Neural cell (in vitro differentiated cells): ENCODE data around the gene ARHGEF25. TPM values are rescaled to one million over a fixed set of nuclear protein-coding genes. Genes with fewer than 3 reads are reported as not detected.

Experiments
- H2AFZ ChIP-seq: fragments of 200-600, 300-800 bp; sonication (generic), shearing (Covaris generic); 2 replicates; pipeline ENCODE4 v1.6.0; 2014; ENCODE audit warnings: low read depth, mild to moderate bottlenecking, antibody characterized with exemption, low read length, moderate library complexity
- H3F3A ChIP-seq: fragments of 200-600 bp; shearing (Covaris generic); 2 replicates; pipeline ENCODE4 v1.6.1; 2016; ENCODE audit warnings: mild to moderate bottlenecking, moderate library complexity, mixed read lengths, antibody characterized with exemption, low read length; ENCODE audit not compliant: insufficient read depth, poor library complexity, severe bottlenecking
- H3K27ac ChIP-seq: fragments of 200-600, 300-800 bp; sonication (generic), shearing (Covaris generic); 2 replicates; pipeline ENCODE4 v1.5.1; 2014; ENCODE audit warnings: mild to moderate bottlenecking, low read length, moderate library complexity
- H3K27me3 ChIP-seq: fragments of 300-800, 200-600 bp; sonication (generic), shearing (Covaris generic); 2 replicates; pipeline ENCODE4 v1.6.0; 2014; ENCODE audit warnings: mild to moderate bottlenecking, low read depth, low read length, moderate library complexity; ENCODE audit not compliant: insufficient read depth
- H3K36me3 ChIP-seq: fragments of 300-800, 200-600 bp; sonication (generic), shearing (Covaris generic); 2 replicates; pipeline ENCODE4 v1.5.1; 2014; ENCODE audit warnings: mild to moderate bottlenecking, antibody characterized with exemption, low read length, moderate library complexity; ENCODE audit not compliant: insufficient read depth
- H3K4me2 ChIP-seq: fragments of 300-800, 200-600 bp; sonication (generic), shearing (Covaris generic); 2 replicates; pipeline ENCODE4 v1.6.0; 2014; ENCODE audit warnings: mild to moderate bottlenecking, low read length
- H3K4me3 ChIP-seq: fragments of 300-800, 200-600 bp; sonication (generic), shearing (Covaris generic); 2 replicates; pipeline ENCODE4 v1.5.1; 2014; ENCODE audit warnings: mild to moderate bottlenecking, low read length, moderate library complexity
- H3K79me2 ChIP-seq: fragments of 200-600 bp; shearing (Covaris generic); replicated peaks from 2 replicates; pipeline ENCODE4 v1.6.0; 2014; ENCODE audit warnings: mild to moderate bottlenecking, low read length, moderate library complexity; ENCODE audit not compliant: insufficient read depth
- H3K9ac ChIP-seq: fragments of 300-800, 200-600 bp; sonication (generic), shearing (Covaris generic); 2 replicates; pipeline ENCODE4 v1.6.1; 2016; ENCODE audit warnings: mild to moderate bottlenecking, low read length, mixed read lengths
- H3K9me2 ChIP-seq: fragments of 200-600 bp; shearing (Covaris generic); 2 replicates; pipeline ENCODE4 v1.6.1; 2016; ENCODE audit warnings: mild to moderate bottlenecking, low read length, mixed read lengths; ENCODE audit not compliant: insufficient read depth
- H3K9me3 ChIP-seq: fragments of 200-600, 300-800 bp; sonication (generic), shearing (Covaris generic); 2 replicates; pipeline ENCODE4 v1.6.1; 2016; ENCODE audit warnings: mild to moderate bottlenecking, mixed run types, low read length, moderate library complexity, mixed read lengths
- H4K20me1 ChIP-seq: fragments of 200-600 bp; shearing (Covaris generic); 2 replicates; pipeline ENCODE4 v1.6.1; 2016; ENCODE audit warnings: mild to moderate bottlenecking, mixed run types; ENCODE audit not compliant: insufficient read depth
- CTCF ChIP-seq: fragments of 450-650 bp; IDR thresholded peaks from 2 replicates; pipeline ENCODE4 v1.5.1; 2014; ENCODE audit warnings: antibody characterized with exemption, mild to moderate bottlenecking, moderate library complexity; ENCODE audit not compliant: poor library complexity, severe bottlenecking
- EP300 ChIP-seq: fragments of 450-650 bp; conservative IDR thresholded peaks from 2 replicates; pipeline ENCODE4 v1.6.1; 2014; ENCODE audit warnings: antibody characterized with exemption, mild to moderate bottlenecking, moderate library complexity; ENCODE audit not compliant: poor library complexity, severe bottlenecking
- EZH2 ChIP-seq: fragments of 200-600, 300-800 bp; shearing (Covaris generic), sonication (generic); IDR thresholded peaks from 2 replicates; pipeline ENCODE4 v1.6.1; 2014; ENCODE audit warnings: antibody characterized with exemption, low read length, borderline replicate concordance, mild to moderate bottlenecking; ENCODE audit not compliant: insufficient read depth, poor library complexity, severe bottlenecking
- MXI1 ChIP-seq: fragments of 450-650 bp; conservative IDR thresholded peaks from 2 replicates; pipeline ENCODE4 v1.6.1; 2014; ENCODE audit warnings: antibody characterized with exemption, mild to moderate bottlenecking; ENCODE audit not compliant: poor library complexity, severe bottlenecking
- POLR2AphosphoS5 ChIP-seq: IDR thresholded peaks from 2 replicates; pipeline ENCODE4 v1.6.1; 2012
- RAD21 ChIP-seq: fragments of 450-650 bp; conservative IDR thresholded peaks from 2 replicates; pipeline ENCODE4 v1.6.1; 2014; ENCODE audit warnings: antibody characterized with exemption, mild to moderate bottlenecking, moderate library complexity
- SMC3 ChIP-seq: fragments of 450-650 bp; conservative IDR thresholded peaks from 2 replicates; pipeline ENCODE4 v1.6.1; 2014; ENCODE audit warnings: antibody characterized with exemption, mild to moderate bottlenecking, moderate library complexity; ENCODE audit not compliant: poor library complexity
- TAF1 ChIP-seq: IDR thresholded peaks from 2 replicates; pipeline ENCODE4 v1.6.1; 2012; ENCODE audit warnings: low read depth
- polyA plus RNA-seq: library from polyadenylated mRNA; depleted of rRNA; stranded (reverse); fragments of >200 nt; gene quantifications from 2 replicates; pipeline ENCODE4 v1.2.3, GENCODE V29; 2014
- TF ChIP-seq, protein P1 (sequence below): IDR thresholded peaks from 2 replicates; pipeline ENCODE4 v1.6.1; 2012; ENCODE audit warnings: borderline replicate concordance

The ARHGEF25 gene
- polyA plus RNA-seq, 1 donor from 2014 or later = 12.9 TPM

GRCh38 chr12:57592551-57593165 is 18.6 kb upstream of the ARHGEF25 start:
- no peak overlapping the region for H3K9ac ChIP-seq
- no peak overlapping the region for H3K27ac ChIP-seq
- H2AFZ ChIP-seq = no peak overlapping the region
- no peaks in the 10 kb centered on the region for H3K27me3 ChIP-seq
- TF ChIP-seq MXI1 = no peak
- no peak for TF ChIP-seq POLR2AphosphoS5
- TF ChIP-seq, protein P1, sequence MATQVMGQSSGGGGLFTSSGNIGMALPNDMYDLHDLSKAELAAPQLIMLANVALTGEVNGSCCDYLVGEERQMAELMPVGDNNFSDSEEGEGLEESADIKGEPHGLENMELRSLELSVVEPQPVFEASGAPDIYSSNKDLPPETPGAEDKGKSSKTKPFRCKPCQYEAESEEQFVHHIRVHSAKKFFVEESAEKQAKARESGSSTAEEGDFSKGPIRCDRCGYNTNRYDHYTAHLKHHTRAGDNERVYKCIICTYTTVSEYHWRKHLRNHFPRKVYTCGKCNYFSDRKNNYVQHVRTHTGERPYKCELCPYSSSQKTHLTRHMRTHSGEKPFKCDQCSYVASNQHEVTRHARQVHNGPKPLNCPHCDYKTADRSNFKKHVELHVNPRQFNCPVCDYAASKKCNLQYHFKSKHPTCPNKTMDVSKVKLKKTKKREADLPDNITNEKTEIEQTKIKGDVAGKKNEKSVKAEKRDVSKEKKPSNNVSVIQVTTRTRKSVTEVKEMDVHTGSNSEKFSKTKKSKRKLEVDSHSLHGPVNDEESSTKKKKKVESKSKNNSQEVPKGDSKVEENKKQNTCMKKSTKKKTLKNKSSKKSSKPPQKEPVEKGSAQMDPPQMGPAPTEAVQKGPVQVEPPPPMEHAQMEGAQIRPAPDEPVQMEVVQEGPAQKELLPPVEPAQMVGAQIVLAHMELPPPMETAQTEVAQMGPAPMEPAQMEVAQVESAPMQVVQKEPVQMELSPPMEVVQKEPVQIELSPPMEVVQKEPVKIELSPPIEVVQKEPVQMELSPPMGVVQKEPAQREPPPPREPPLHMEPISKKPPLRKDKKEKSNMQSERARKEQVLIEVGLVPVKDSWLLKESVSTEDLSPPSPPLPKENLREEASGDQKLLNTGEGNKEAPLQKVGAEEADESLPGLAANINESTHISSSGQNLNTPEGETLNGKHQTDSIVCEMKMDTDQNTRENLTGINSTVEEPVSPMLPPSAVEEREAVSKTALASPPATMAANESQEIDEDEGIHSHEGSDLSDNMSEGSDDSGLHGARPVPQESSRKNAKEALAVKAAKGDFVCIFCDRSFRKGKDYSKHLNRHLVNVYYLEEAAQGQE = no peak
- no peak for TF ChIP-seq EZH2
- TF ChIP-seq TAF1 = no peak
- TF ChIP-seq RAD21 = no peak
- TF ChIP-seq EP300 = no peak
- no peak for TF ChIP-seq CTCF
- no peak for TF ChIP-seq SMC3
- H3K9me3 ChIP-seq = no peaks in the 10 kb centered on the region
- H3K9me2 ChIP-seq = no peaks in the 10 kb centered on the region
- peak overlapping the region; percentile 94 for H3K4me2 ChIP-seq
- H3K4me3 ChIP-seq = peak overlapping the region; percentile 96
- no peaks in the 10 kb centered on the region for H3F3A ChIP-seq
- peaks cover 2% of the 10 kb centered on the region for H3K79me2 ChIP-seq
- H4K20me1 ChIP-seq = no peaks in the 10 kb centered on the region
- no peaks in the 10 kb centered on the region for H3K36me3 ChIP-seq

- no peak for TF ChIP-seq SMC3
- TF ChIP-seq MXI1 = no peak
- TF ChIP-seq CTCF = no peak
- no peak for TF ChIP-seq TAF1
- TF ChIP-seq EZH2 = no peak
- TF ChIP-seq POLR2AphosphoS5 = no peak
- no peak for TF ChIP-seq EP300
- no peak for TF ChIP-seq RAD21
- TF ChIP-seq, protein P1 = no peak
- Histone ChIP-seq H3K27me3 (no peaks in the 10 kb centered on the region), H3K27ac (no peak overlapping the region), H3K9me2 (no peaks in the 10 kb centered on the region), H3K9ac (no peak overlapping the region), H3K36me3 (no peaks in the 10 kb centered on the region), H4K20me1 (no peaks in the 10 kb centered on the region), H3K4me3 (peak overlapping the region; percentile 96), H2AFZ (no peak overlapping the region), H3F3A (no peaks in the 10 kb centered on the region), H3K9me3 (no peaks in the 10 kb centered on the region), H3K4me2 (no peak overlapping the region), H3K79me2 (peaks cover 2% of the 10 kb centered on the region)
These were observed 18.0 kb upstream of the ARHGEF25 start for GRCh38 chr12:57593187-57593586.
